ENCODE measurements around the gene ETFBKMT.
A peak's percentile ranks its signal among the peaks of the same experiment; 100 is the strongest.
"Not testable (repeated sequence)": the region's sequence is repeated elsewhere in the genome, so short reads cannot be mapped to it uniquely, and the experiment has no call there.

The ETFBKMT gene

GRCh38 chr12:31658471-31659086 is 909 bp upstream of the ETFBKMT start:
- peak; percentile 27 for DNase-seq

GRCh38 chr12:31662176-31662849 is 2.8 kb downstream of the ETFBKMT start:
- no peak for DNase-seq

GRCh38 chr12:31663576-31663975 is 4.1 kb downstream of the ETFBKMT start:
- no peak for DNase-seq

- no peak for DNase-seq
These were observed 4.5 kb downstream of the ETFBKMT start for GRCh38 chr12:31664038-31664437.

GRCh38 chr12:31669020-31669419 is 9.5 kb downstream of the ETFBKMT start:
- no peak for DNase-seq

- not testable (repeated sequence) for DNase-seq
These were observed 10.1 kb downstream of the ETFBKMT start for GRCh38 chr12:31669582-31669981.

GRCh38 chr12:31672521-31672920 is 13.0 kb downstream of the ETFBKMT start:
- DNase-seq, result no peak

GRCh38 chr12:31682136-31682962 is 22.9 kb downstream of the ETFBKMT start:
- peak; percentile 66 for DNase-seq

- no peak for DNase-seq
These were observed 26.3 kb downstream of the ETFBKMT start for GRCh38 chr12:31685801-31686200.

- no peak for DNase-seq
These were observed 27.6 kb downstream of the ETFBKMT start for GRCh38 chr12:31687101-31687527.

GRCh38 chr12:31689921-31690320 is 30.4 kb downstream of the ETFBKMT start:
- not testable (repeated sequence) for DNase-seq

- no peak for DNase-seq
These were observed 42.6 kb downstream of the ETFBKMT start for GRCh38 chr12:31702047-31702446.

- DNase-seq, result no peak
These were observed 46.1 kb downstream of the ETFBKMT start for GRCh38 chr12:31705621-31706020.

- DNase-seq, result not testable (repeated sequence)
These were observed 48.6 kb downstream of the ETFBKMT start for GRCh38 chr12:31708118-31708517.

GRCh38 chr12:31710021-31710818 is 50.7 kb downstream of the ETFBKMT start:
- DNase-seq, result no peak

- DNase-seq, result no peak
These were observed 53.4 kb downstream of the ETFBKMT start for GRCh38 chr12:31712877-31713276.

- DNase-seq, result no peak
These were observed 55.2 kb downstream of the ETFBKMT start for GRCh38 chr12:31714406-31715271.

GRCh38 chr12:31715283-31715825 is 55.9 kb downstream of the ETFBKMT start:
- no peak for DNase-seq

- not testable (repeated sequence) for DNase-seq
These were observed 57.5 kb downstream of the ETFBKMT start for GRCh38 chr12:31716998-31717397.

GRCh38 chr12:31718542-31719198 is 59.2 kb downstream of the ETFBKMT start:
- DNase-seq, result not testable (repeated sequence)

- DNase-seq, result no peak
These were observed 63.1 kb downstream of the ETFBKMT start for GRCh38 chr12:31722580-31722979.
